Measurements from ENCODE around the gene OR10V1. TPM values are rescaled to one million over a fixed set of nuclear protein-coding genes. Genes with fewer than 3 reads are reported as not detected.

OR10V1 gene
- total and polyA plus RNA-seq, 9 of the 15 experiments (the other 6 are each of a cell fraction or from before 2014, with no cell fraction given), result not detected

DNA sequence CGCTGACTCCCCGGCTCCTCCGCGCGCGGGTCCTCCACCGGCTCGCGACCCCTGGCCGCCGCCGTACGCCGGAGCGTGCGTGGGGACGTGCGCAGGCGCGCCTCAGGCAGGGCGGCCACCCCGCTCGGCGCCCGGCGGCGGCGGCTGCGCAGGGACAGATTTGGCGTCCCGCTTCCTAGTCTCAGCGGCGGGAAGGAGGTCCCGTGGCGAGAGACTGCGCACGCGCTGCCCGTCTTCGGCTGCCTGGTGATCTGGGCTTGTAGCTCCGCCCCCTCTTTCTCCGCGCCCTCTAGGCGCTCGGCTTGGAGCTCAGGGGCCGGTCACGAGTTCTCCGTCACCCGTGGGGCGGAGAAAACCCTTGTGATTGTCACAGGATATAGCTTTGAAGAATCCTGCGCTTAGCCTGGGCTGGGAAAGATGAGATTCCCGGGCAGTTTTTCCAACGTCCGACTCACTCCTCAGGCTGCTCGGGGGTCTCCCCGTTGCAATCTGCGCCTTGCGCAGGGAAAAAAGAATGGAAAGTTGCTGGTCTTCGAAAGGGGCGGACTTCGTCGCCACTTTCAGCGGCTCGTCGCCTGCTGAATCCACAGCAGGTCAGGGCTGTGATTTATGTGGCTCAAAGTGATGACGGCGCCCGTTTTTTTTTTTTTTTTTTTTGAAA is 44.6 kb downstream of the OR10V1 start, which contains the start of gene PATL1 (continued):
- no peak for TF ChIP-seq SNRNP70 (optimal IDR thresholded peaks at IDR 0.05; ENCODE audit: low read depth, low read length)
- TF ChIP-seq RBM17 (IDR thresholded peaks at IDR 0.05; ENCODE audit: borderline replicate concordance, low read depth, low read length), result no peak
- TF ChIP-seq HDGF (IDR thresholded peaks at IDR 0.05), result no peak
- TF ChIP-seq BRF1 (IDR thresholded peaks at IDR 0.05; ENCODE audit: borderline replicate concordance, extremely low read depth, insufficient read length), result no peak
- no peak for TF ChIP-seq ZNF668 (CRISPR knock-in tag; IDR thresholded peaks at IDR 0.05)
- TF ChIP-seq NCOA2 (IDR thresholded peaks at IDR 0.05; ENCODE audit: partially characterized antibody in 2 of 2), result peak in 1 of 2 experiments; percentile 72
- TF ChIP-seq RBBP5 (IDR thresholded peaks at IDR 0.05; ENCODE audit: borderline replicate concordance, insufficient read depth, low read length, poor library complexity, severe bottlenecking), result no peak
- TF ChIP-seq THRAP3 (IDR thresholded peaks at IDR 0.05; ENCODE audit: borderline replicate concordance), result no peak
- TF ChIP-seq CREM (IDR thresholded peaks at IDR 0.05; ENCODE audit: low read depth), result peak; percentile 93
- no peak; the same call in 1 of the 2 replicates for TF ChIP-seq ELF2 (CRISPR knock-in tag; IDR thresholded peaks at IDR 0.05)
- no peak for TF ChIP-seq ZNF764 (CRISPR knock-in tag; IDR thresholded peaks at IDR 0.05; ENCODE audit: low read depth)
- TF ChIP-seq, protein P1, sequence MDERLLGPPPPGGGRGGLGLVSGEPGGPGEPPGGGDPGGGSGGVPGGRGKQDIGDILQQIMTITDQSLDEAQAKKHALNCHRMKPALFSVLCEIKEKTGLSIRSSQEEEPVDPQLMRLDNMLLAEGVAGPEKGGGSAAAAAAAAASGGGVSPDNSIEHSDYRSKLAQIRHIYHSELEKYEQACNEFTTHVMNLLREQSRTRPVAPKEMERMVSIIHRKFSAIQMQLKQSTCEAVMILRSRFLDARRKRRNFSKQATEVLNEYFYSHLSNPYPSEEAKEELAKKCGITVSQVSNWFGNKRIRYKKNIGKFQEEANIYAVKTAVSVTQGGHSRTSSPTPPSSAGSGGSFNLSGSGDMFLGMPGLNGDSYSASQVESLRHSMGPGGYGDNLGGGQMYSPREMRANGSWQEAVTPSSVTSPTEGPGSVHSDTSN (CRISPR knock-in tag; IDR thresholded peaks at IDR 0.05; ENCODE audit: low read depth), result no peak
- TF ChIP-seq, protein P1 (tag; conservative IDR thresholded peaks at IDR 0.05; ENCODE audit: low read depth), result peak; percentile 97
- TF ChIP-seq, protein P2, sequence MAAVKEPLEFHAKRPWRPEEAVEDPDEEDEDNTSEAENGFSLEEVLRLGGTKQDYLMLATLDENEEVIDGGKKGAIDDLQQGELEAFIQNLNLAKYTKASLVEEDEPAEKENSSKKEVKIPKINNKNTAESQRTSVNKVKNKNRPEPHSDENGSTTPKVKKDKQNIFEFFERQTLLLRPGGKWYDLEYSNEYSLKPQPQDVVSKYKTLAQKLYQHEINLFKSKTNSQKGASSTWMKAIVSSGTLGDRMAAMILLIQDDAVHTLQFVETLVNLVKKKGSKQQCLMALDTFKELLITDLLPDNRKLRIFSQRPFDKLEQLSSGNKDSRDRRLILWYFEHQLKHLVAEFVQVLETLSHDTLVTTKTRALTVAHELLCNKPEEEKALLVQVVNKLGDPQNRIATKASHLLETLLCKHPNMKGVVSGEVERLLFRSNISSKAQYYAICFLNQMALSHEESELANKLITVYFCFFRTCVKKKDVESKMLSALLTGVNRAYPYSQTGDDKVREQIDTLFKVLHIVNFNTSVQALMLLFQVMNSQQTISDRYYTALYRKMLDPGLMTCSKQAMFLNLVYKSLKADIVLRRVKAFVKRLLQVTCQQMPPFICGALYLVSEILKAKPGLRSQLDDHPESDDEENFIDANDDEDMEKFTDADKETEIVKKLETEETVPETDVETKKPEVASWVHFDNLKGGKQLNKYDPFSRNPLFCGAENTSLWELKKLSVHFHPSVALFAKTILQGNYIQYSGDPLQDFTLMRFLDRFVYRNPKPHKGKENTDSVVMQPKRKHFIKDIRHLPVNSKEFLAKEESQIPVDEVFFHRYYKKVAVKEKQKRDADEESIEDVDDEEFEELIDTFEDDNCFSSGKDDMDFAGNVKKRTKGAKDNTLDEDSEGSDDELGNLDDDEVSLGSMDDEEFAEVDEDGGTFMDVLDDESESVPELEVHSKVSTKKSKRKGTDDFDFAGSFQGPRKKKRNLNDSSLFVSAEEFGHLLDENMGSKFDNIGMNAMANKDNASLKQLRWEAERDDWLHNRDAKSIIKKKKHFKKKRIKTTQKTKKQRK (IDR thresholded peaks at IDR 0.05; ENCODE audit: borderline replicate concordance, low read depth, low read length), result no peak
- TF ChIP-seq CAMTA2 (CRISPR knock-in tag; conservative IDR thresholded peaks at IDR 0.05), result no peak
- no peak for TF ChIP-seq ZNF408 (CRISPR knock-in tag; IDR thresholded peaks at IDR 0.05; ENCODE audit: low read depth)
- TF ChIP-seq YY1 (IDR thresholded peaks at IDR 0.05; ENCODE audit: borderline replicate concordance in 1 of 3, control insufficient read depth in 1 of 3, extremely low read depth in 1 of 3, insufficient read depth in 3 of 3, insufficient read length in 1 of 3, insufficient replicate concordance in 2 of 3, low read depth in 1 of 3, low read length in 2 of 3), result peak in 2 of 3 experiments; percentile 72 to 75
- no peak for TF ChIP-seq POLR3A (IDR thresholded peaks at IDR 0.05; ENCODE audit: borderline replicate concordance, extremely low read depth, insufficient read depth, insufficient read length)
- TF ChIP-seq TAF15 (IDR thresholded peaks at IDR 0.05; ENCODE audit: low read depth, low read length), result no peak
